IPS-18a (cell line): Measurements from ENCODE around the gene MBTPS1.

Experiments
- H3K27ac ChIP-seq: one replicate; pipeline ENCODE4 v1.5.1; 2013; ENCODE audit warnings: low read length
- H3K27me3 ChIP-seq: one replicate; pipeline ENCODE4 v1.6.1; 2013; ENCODE audit warnings: mild to moderate bottlenecking, low read length; ENCODE audit not compliant: control insufficient read depth, insufficient read depth
- H3K36me3 ChIP-seq: one replicate; pipeline ENCODE4 v1.6.1; 2013; ENCODE audit warnings: low read depth, low read length; ENCODE audit not compliant: control insufficient read depth
- H3K4me1 ChIP-seq: one replicate; pipeline ENCODE4 v1.6.1; 2013; ENCODE audit warnings: low read depth, low read length; ENCODE audit not compliant: control insufficient read depth
- H3K4me3 ChIP-seq: one replicate; pipeline ENCODE4 v1.5.1; 2013; ENCODE audit warnings: low read length
- H3K9ac ChIP-seq: one replicate; pipeline ENCODE4 v1.6.1; 2013; ENCODE audit warnings: mild to moderate bottlenecking, low read length, moderate library complexity
- H3K9me3 ChIP-seq: one replicate; pipeline ENCODE4 v1.6.1; 2013; ENCODE audit warnings: low read depth, low read length; ENCODE audit not compliant: control insufficient read depth

The MBTPS1 gene

DNA sequence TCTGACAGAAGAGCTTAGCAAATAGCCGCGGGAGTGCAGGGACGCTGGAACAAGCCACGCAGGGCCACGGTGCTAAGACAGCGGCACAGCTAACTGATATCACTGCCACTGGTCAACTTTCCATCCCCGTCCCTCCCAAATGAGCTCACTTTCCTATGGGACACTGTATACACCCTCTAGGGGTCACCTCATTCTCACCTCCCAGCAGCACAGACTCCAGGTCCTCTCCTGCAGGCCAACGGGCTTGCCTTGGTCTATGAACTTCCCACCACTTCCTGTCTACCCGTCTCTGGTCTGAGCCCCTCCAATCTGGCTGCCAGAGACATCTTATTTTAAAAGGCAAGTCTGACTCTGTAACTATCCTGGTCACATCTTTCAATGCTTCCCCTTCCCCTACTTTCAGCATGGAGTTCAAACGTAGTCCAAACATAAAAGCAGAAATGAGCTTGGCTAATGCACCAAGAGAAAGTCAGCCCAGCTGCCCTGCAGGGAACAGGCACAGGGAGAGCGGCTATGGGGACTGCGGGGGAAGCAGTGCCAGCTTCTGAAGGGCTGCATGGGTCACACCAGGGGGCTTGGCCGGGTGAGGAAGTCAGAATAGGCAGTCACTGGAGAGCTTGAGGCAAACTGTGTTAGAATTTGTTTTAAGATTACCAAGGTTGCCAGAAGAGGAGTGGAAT is 47.8 kb downstream of the MBTPS1 start:
- H3K9me3 ChIP-seq, result no peaks in the 10 kb centered on the region
- H3K4me1 ChIP-seq, result no peaks in the 10 kb centered on the region
- no peak overlapping the region for H3K4me3 ChIP-seq
- no peaks in the 10 kb centered on the region for H3K27me3 ChIP-seq
- no peak overlapping the region for H3K9ac ChIP-seq
- peaks cover 51% of the 10 kb centered on the region for H3K36me3 ChIP-seq
- H3K27ac ChIP-seq, result no peak overlapping the region

DNA sequence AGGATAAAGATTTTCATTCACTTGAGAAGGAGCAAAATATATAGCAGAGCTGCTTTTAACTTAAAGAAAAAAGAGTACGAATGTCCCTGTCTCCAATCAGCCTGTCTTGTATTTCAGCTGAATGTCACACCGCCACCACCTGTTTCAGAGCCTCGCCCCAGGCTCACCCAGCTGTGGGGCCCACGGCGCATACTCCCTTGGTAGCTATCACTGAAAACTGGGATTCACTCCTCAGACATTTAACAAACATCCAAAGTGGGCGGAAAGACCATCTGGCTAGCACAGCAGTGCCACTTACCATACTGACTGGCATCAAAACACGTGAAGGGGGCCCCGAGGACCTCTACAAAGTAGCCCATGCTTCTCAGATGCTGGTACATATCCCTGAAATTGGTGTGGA is 48.7 kb downstream of the MBTPS1 start:
- no peak overlapping the region for H3K9ac ChIP-seq
- H3K36me3 ChIP-seq, result peaks cover 52% of the 10 kb centered on the region
- H3K4me1 ChIP-seq, result no peaks in the 10 kb centered on the region

DNA sequence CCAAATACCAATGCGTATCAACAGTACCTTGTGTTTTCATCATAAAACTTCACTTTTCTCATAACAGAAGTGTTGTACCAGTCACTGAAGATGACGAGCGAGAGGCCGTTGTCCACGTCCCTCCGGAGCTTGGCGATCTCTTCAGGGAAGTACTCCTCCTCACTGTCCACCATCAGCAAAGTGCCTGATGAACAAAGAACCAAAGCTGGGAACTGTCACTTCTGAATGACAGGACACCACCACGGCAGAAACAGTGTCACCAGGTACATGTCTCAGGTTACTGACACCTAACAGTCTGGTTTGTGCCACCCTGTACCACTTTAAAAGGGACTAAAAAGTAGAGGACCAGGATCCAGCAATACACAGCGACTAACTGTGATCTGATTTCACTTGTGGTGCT is 49.1 kb downstream of the MBTPS1 start:
- H3K27ac ChIP-seq, result no peak overlapping the region
- H3K36me3 ChIP-seq, result peaks cover 52% of the 10 kb centered on the region
- H3K9ac ChIP-seq, result no peak overlapping the region
- no peaks in the 10 kb centered on the region for H3K4me1 ChIP-seq
- H3K9me3 ChIP-seq, result no peaks in the 10 kb centered on the region
- H3K4me3 ChIP-seq, result no peak overlapping the region
- no peaks in the 10 kb centered on the region for H3K27me3 ChIP-seq

More for the DNA sequence above, 48.7 kb downstream of the MBTPS1 start:
- Histone ChIP-seq H3K9me3 (no peaks in the 10 kb centered on the region), H3K4me3 (no peak overlapping the region), H3K27ac (no peak overlapping the region), H3K27me3 (no peaks in the 10 kb centered on the region)

DNA sequence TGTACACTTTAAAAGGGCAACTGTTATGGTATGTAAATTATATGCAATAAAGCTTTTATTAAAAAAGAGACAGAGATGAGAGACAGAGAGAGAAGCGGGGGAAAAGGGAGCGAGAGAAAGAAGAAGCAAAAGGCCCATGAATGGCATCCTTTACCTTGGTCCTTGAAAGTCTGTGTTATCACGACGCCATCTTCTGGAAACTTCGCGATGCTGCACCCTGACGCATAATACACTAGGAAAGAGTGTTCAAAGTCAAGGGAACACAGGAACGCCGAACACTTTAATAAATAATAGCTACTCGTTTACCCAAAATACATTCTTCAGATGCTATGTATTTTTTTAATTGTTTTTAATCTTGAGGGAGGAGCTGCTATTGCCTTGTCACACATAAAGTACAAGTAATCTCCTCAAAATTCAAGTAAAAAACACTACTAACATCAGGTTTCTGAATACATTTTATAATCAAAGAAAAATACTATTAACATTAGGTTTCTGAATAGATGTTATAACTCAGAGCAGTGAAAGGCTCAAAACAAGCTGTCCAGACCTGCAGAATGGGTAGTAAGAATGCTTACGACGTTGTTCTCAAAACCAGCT is 51.1 kb downstream of the MBTPS1 start:
- H3K4me3 ChIP-seq, result no peak overlapping the region
- no peaks in the 10 kb centered on the region for H3K27me3 ChIP-seq
- H3K36me3 ChIP-seq, result peaks cover 50% of the 10 kb centered on the region
- no peaks in the 10 kb centered on the region for H3K9me3 ChIP-seq
- no peak overlapping the region for H3K9ac ChIP-seq
- peaks cover 3% of the 10 kb centered on the region for H3K4me1 ChIP-seq
- H3K27ac ChIP-seq, result no peak overlapping the region

DNA sequence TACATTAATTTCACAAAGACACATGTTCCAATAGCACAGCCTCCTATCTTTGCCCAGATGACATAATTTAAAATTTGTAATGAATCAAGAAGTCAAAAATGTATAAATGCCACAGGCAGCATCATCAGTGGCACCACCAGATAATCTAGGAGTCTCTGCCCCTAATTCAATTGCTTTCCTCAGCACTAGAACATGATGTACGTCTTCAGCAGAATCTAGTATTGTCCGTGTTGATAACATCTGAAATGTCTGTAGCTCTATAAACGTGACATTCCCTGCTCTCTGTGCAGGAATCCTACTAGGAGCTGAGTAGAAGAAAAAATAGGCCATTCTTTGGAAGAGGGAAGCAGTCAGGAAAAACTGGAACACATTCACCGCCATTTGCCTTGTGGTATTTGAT is 52.8 kb downstream of the MBTPS1 start:
- peaks cover 3% of the 10 kb centered on the region for H3K4me1 ChIP-seq
- peaks cover 54% of the 10 kb centered on the region for H3K36me3 ChIP-seq
- H3K27ac ChIP-seq, result no peak overlapping the region
- no peak overlapping the region for H3K4me3 ChIP-seq
- no peaks in the 10 kb centered on the region for H3K9me3 ChIP-seq
- no peak overlapping the region for H3K9ac ChIP-seq
- H3K27me3 ChIP-seq, result no peaks in the 10 kb centered on the region

DNA sequence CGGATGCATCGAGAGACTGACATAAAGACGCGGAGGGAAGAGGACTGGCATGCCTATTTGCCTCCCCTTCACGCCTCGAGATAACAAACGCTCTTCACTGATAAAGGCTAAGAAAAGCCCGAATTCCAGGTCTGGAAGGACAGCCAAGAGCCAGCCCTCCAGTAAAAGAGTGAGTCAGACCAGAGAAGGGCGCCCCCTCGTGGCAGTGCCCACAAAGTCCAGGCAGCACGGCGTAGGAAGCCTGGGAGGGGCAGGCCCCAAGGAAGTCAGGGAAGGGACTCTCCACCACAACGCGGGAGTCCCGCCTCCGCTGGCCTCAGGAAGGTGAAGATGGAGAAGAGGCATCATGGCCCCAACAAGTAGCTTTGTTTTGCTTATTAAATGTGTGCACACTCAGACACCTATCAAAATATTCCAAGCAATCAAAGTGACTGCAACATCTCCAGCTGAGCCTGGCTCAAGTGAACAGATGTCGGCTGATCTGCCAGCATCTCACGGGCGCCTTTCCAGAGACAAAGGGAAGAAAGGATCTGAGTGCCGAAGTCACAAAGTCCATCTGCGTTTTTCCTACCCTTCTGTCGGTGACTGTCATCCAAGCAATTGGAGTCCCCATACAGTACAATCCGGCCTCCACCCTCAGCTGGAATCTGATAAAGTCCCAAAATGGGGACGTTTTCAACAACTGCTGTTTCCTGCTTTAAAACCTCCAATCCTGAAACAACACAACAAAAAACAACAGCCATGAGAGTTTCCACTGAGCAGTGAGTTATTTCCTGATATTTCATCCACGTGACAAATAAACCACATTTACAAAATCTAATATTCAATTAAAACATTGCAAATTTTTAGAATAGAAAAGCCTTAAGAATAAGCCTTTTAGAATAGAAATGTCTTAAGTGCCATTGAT is 53.8 kb downstream of the MBTPS1 start:
- no peaks in the 10 kb centered on the region for H3K27me3 ChIP-seq
- peaks cover 49% of the 10 kb centered on the region for H3K36me3 ChIP-seq
- no peak overlapping the region for H3K4me3 ChIP-seq
- H3K27ac ChIP-seq, result no peak overlapping the region
- H3K9ac ChIP-seq, result no peak overlapping the region
- H3K9me3 ChIP-seq, result no peaks in the 10 kb centered on the region
- H3K4me1 ChIP-seq, result peaks cover 3% of the 10 kb centered on the region

DNA sequence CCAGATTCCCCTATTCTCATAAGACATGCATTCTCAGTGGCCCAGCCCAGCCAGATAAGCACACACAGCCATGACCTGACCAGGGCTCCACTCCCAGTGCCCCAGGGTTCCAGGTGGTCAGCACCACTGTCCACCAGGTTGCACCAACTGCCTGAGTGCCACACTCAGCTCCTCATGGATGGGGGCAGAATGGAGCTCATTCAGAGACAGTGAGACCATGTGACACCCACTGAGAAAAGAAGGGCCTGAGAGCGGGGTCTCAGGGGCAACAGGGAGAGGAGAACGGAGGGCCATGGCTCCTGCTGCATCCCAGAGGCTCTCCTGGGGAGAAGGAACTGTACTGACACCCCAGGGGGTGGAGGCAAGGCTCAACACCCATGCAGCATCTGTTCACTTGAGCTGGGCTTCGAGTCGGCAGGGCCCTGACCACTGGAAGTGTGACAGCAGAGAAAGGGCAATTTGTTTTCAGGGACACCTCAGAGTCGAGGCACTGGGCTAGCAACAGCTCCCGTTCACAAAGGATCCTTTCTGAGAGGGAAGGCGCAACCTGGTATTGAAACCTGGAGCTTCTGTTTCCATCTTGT is 55.4 kb downstream of the MBTPS1 start:
- H3K9me3 ChIP-seq, result no peaks in the 10 kb centered on the region
- no peak overlapping the region for H3K4me3 ChIP-seq
- peaks cover 42% of the 10 kb centered on the region for H3K36me3 ChIP-seq
- no peaks in the 10 kb centered on the region for H3K27me3 ChIP-seq
- H3K9ac ChIP-seq, result no peak overlapping the region
- no peak overlapping the region for H3K27ac ChIP-seq
- H3K4me1 ChIP-seq, result peaks cover 3% of the 10 kb centered on the region

DNA sequence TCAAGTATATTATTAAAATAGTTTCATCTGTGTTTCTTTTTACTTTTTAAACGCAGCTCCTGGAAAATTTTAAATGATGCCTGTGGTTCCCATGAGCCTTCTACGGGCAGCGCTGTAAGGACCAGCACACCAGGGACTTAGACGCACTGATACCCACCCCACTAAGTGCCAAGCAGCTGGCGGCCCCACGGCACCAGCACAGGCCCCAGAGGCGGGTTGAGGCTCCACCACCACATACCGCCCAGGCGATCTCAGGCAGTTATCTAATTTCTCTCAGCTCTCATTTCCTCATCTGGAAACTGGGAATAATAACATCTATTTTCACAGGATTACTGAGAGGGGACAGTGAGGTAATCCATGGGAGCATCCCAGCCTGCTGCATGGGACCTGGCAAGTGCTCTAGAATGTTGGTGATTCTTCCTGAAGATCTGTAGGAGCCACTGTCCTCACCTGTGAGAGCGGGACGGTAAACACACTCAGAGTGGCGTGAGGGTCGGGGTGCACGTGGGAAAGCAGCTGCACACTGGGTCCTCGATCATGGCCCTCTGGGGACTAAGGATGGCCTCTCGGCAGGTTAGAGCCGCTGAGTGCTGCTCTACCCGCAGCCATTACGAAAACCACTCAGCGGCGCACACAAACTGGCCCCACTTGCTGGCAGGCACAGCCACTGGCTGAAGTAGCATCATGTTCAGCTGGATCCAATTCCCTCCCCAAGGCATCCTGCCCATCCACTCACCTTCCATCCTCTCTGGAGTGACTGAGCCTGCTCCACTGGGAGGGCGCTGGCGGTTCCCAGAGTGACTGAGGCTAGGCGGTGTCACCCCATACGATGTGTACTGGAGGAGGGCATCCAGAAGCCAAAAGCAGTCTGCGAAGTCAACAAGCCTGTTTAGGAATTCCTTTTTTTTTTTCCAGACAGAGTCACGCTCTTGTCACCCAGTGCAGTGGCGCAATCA is 56.5 kb downstream of the MBTPS1 start:
- Histone ChIP-seq H3K4me3 (no peak overlapping the region), H3K4me1 (peaks cover 3% of the 10 kb centered on the region), H3K36me3 (peaks cover 44% of the 10 kb centered on the region), H3K9me3 (no peaks in the 10 kb centered on the region), H3K9ac (no peak overlapping the region), H3K27ac (no peak overlapping the region), H3K27me3 (no peaks in the 10 kb centered on the region)

DNA sequence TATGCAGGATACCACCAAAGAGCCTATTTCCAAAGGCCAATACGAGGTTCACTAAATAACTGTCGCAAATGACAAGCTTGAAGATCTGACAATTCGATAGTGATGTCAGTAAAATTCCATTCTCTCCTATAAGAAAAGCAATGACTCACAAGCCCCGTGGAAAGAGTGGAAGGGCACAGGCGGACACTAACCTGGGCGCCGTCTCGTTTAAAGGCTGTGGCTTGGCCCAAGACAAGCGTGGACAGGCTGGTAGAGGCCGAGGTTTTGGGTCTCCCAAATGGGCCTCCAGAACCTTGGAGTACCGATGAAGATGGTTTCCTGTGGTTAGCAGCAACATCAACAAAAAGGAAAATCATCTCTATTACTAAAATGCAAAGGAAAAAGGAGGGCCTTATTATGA is 57.6 kb downstream of the MBTPS1 start:
- Histone ChIP-seq H3K9me3 (no peaks in the 10 kb centered on the region), H3K27ac (no peak overlapping the region), H3K9ac (no peak overlapping the region), H3K4me1 (peaks cover 3% of the 10 kb centered on the region), H3K27me3 (no peaks in the 10 kb centered on the region), H3K36me3 (peaks cover 44% of the 10 kb centered on the region), H3K4me3 (no peak overlapping the region)

DNA sequence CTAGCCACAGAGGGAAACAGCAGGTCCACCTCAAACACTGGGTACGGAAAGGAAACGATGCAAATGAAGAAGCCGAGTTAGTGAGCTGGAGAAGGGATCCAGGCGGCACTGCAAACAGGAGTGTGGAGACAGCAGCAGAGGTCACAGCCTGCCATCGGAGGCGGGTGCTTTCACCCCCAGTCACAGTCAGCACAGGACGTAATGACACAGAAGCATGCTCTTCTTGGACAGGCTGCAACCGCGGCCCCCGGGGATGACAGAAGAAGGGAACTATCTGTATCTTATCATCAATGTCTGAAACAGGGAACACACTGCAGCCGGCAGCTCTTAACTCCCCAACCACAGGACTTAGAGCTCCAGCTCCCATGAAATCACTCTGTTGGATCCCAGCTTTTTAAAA is 58.1 kb downstream of the MBTPS1 start:
- Histone ChIP-seq H3K4me1 (peaks cover 3% of the 10 kb centered on the region), H3K9ac (no peak overlapping the region), H3K27ac (no peak overlapping the region), H3K36me3 (peaks cover 45% of the 10 kb centered on the region), H3K27me3 (no peaks in the 10 kb centered on the region), H3K4me3 (no peak overlapping the region), H3K9me3 (no peaks in the 10 kb centered on the region)
